Limb (tissue), 2 donors: ENCODE results near the gene CEMIP2.
"Not testable (repeated sequence)": the region's sequence is repeated elsewhere in the genome, so short reads cannot be mapped to it uniquely, and the experiment has no call there.

ENCODE experiments used
- DNase-seq, 2 donors: peaks; one replicate each; pipeline ENCODE4 v3.0.0-alpha.2; 2016; ENCODE audit errors: extremely low spot score in 2 of 2

CEMIP2 gene

GRCh38 chr9:71680189-71680980, 87.9 kb downstream of the CEMIP2 start:
- no peak for DNase-seq

- no peak for DNase-seq
These were observed 89.3 kb downstream of the CEMIP2 start for GRCh38 chr9:71678999-71679398.

- no peak for DNase-seq
These were observed 91.1 kb downstream of the CEMIP2 start for GRCh38 chr9:71677209-71677608.

- no peak for DNase-seq
These were observed 91.9 kb downstream of the CEMIP2 start for GRCh38 chr9:71676460-71676859.

- DNase-seq, result no peak
These were observed 92.5 kb downstream of the CEMIP2 start for GRCh38 chr9:71675857-71676165.

GRCh38 chr9:71675105-71675856, 93.0 kb downstream of the CEMIP2 start:
- DNase-seq, result no peak

GRCh38 chr9:71672573-71672972, 95.7 kb downstream of the CEMIP2 start:
- no peak for DNase-seq

- DNase-seq, result no peak
These were observed 97.0 kb downstream of the CEMIP2 start for GRCh38 chr9:71671289-71671688.

GRCh38 chr9:71670121-71670520, 98.2 kb downstream of the CEMIP2 start:
- DNase-seq, result no peak

- DNase-seq, result no peak
These were observed 98.9 kb downstream of the CEMIP2 start for GRCh38 chr9:71669284-71669995.

GRCh38 chr9:71668717-71669116, 99.6 kb downstream of the CEMIP2 start:
- no peak for DNase-seq

- no peak for DNase-seq
These were observed 103.1 kb downstream of the CEMIP2 start for GRCh38 chr9:71665247-71665646.

GRCh38 chr9:71664566-71664965, 103.7 kb downstream of the CEMIP2 start:
- no peak for DNase-seq

GRCh38 chr9:71663931-71664459, 104.3 kb downstream of the CEMIP2 start:
- DNase-seq, result peak in 1 of 2 donors; percentile 49

GRCh38 chr9:71663216-71663615, 105.1 kb downstream of the CEMIP2 start:
- DNase-seq, result no peak

GRCh38 chr9:71662082-71662481, 106.2 kb downstream of the CEMIP2 start:
- DNase-seq, result no peak

GRCh38 chr9:71657276-71657675, 111.0 kb downstream of the CEMIP2 start:
- not testable (repeated sequence) for DNase-seq

- DNase-seq, result no peak
These were observed 111.8 kb downstream of the CEMIP2 start for GRCh38 chr9:71656496-71656895.

- DNase-seq, result no peak
These were observed 112.5 kb downstream of the CEMIP2 start for GRCh38 chr9:71655778-71656177.

- no peak for DNase-seq
These were observed 113.2 kb downstream of the CEMIP2 start for GRCh38 chr9:71655141-71655540.

GRCh38 chr9:71652480-71652879, 115.8 kb downstream of the CEMIP2 start:
- no peak for DNase-seq

GRCh38 chr9:71648453-71648852, 119.9 kb downstream of the CEMIP2 start:
- no peak for DNase-seq
